ENCODE measurements around the gene CERCAM. TPM values are rescaled to one million over a fixed set of nuclear protein-coding genes. Genes with fewer than 3 reads are reported as not detected.
"Not testable (repeated sequence)": the region's sequence is repeated elsewhere in the genome, so short reads cannot be mapped to it uniquely, and the experiment has no call there.

The CERCAM gene
- total and polyA plus RNA-seq, 2 experiments from 2014 or later: 2.7 to 7.9 TPM

DNA sequence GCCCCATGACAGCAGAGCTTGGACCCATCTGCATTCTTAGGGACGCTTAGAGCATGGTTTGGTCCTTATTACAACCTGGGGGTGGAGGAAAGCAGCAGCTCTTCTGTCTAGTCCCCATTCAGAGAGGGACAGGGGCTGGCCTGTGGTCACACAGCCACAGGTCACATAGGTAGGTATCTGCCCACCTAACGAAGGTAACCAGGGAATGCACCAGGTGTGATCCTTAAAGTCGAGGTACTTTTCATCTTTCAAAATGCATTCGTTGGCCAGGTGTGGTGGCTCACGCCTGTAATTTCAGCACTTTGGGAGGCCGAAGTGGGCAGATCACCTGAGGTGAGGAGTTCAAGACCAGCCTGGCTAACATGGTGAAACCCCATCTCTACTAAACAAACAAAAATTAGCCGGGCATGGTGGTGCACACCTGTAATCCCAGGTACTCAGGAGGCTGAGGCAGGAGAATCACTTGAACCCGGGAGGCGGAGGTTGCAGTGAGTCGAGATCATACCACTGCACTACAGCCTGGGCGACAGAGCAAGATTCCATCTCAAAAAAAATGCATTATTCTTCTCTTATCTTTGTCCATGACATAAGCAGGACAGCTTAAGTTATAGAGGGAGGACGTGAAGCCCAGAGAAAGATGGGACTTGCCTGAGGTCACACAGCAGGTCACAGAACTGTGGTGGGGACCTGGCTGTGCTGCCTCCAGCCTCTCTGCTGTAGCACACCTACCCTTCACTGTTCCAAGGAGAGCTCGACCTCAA is 1.5 kb downstream of the CERCAM start:
- H3K27ac Mint-ChIP-seq, H3K4me2 ChIP-seq: not testable (repeated sequence)
- H3K4me3 Mint-ChIP-seq: peak overlapping the region; percentile 17; the same call in 1 of the 3 replicates

GRCh38 chr9:128422783-128423150 is 2.1 kb downstream of the CERCAM start:
- Mint-ChIP-seq H3K27ac (no peak overlapping the region), H3K4me1 (peaks cover 5% of the 10 kb centered on the region; the same call in 1 of the 3 replicates), H3K27me3 (ENCODE audit: insufficient read depth, low read depth, poor library complexity) (peaks cover 24% of the 10 kb centered on the region), H3K9me3 (no peaks in the 10 kb centered on the region), H3K36me3 (ENCODE audit: low read depth) (no peaks in the 10 kb centered on the region), H3K4me3 (no peak overlapping the region; the same call in 2 of the 3 replicates)
- no peak overlapping the region for H3K4me3 ChIP-seq
- no peak overlapping the region for H3K27ac ChIP-seq (ENCODE audit: low read depth)
- DNase-seq (ENCODE audit: low spot score) (no peak), ATAC-seq (no peak)
- H3K4me1 ChIP-seq (ENCODE audit: insufficient read depth): 0 out of 2 replicates have a peak, but pooled peaks cover 5% of the 10 kb centered on the region
- no peak overlapping the region for H3K4me2 ChIP-seq
- H3F3A ChIP-seq (replicated peaks; ENCODE audit: low read depth): peaks cover 12% of the 10 kb centered on the region; the same call in 1 of the 2 replicates
- H3K27me3 ChIP-seq (ENCODE audit: insufficient read depth): peaks cover 41% of the 10 kb centered on the region
- no peaks in the 10 kb centered on the region for H3K9me2 ChIP-seq (ENCODE audit: insufficient read depth)
- no peaks in the 10 kb centered on the region for H4K20me1 ChIP-seq (replicated peaks; ENCODE audit: insufficient read depth)
- no peaks in the 10 kb centered on the region for H3K36me3 ChIP-seq (ENCODE audit: insufficient read depth)
- no peak overlapping the region for H2AFZ ChIP-seq
- no peaks in the 10 kb centered on the region for H3K79me2 ChIP-seq (replicated peaks; ENCODE audit: insufficient read depth)
- TF ChIP-seq REST (IDR thresholded peaks at IDR 0.05; ENCODE audit: unreplicated experiment): no peak
- no peak for TF ChIP-seq ETS1 (IDR thresholded peaks at IDR 0.05)
- no peak for TF ChIP-seq NANOG (IDR thresholded peaks at IDR 0.05; ENCODE audit: borderline replicate concordance)
- no peak for TF ChIP-seq CTCF (conservative IDR thresholded peaks at IDR 0.05; ENCODE audit: low read depth in 2 of 2)
- TF ChIP-seq, protein P1, sequence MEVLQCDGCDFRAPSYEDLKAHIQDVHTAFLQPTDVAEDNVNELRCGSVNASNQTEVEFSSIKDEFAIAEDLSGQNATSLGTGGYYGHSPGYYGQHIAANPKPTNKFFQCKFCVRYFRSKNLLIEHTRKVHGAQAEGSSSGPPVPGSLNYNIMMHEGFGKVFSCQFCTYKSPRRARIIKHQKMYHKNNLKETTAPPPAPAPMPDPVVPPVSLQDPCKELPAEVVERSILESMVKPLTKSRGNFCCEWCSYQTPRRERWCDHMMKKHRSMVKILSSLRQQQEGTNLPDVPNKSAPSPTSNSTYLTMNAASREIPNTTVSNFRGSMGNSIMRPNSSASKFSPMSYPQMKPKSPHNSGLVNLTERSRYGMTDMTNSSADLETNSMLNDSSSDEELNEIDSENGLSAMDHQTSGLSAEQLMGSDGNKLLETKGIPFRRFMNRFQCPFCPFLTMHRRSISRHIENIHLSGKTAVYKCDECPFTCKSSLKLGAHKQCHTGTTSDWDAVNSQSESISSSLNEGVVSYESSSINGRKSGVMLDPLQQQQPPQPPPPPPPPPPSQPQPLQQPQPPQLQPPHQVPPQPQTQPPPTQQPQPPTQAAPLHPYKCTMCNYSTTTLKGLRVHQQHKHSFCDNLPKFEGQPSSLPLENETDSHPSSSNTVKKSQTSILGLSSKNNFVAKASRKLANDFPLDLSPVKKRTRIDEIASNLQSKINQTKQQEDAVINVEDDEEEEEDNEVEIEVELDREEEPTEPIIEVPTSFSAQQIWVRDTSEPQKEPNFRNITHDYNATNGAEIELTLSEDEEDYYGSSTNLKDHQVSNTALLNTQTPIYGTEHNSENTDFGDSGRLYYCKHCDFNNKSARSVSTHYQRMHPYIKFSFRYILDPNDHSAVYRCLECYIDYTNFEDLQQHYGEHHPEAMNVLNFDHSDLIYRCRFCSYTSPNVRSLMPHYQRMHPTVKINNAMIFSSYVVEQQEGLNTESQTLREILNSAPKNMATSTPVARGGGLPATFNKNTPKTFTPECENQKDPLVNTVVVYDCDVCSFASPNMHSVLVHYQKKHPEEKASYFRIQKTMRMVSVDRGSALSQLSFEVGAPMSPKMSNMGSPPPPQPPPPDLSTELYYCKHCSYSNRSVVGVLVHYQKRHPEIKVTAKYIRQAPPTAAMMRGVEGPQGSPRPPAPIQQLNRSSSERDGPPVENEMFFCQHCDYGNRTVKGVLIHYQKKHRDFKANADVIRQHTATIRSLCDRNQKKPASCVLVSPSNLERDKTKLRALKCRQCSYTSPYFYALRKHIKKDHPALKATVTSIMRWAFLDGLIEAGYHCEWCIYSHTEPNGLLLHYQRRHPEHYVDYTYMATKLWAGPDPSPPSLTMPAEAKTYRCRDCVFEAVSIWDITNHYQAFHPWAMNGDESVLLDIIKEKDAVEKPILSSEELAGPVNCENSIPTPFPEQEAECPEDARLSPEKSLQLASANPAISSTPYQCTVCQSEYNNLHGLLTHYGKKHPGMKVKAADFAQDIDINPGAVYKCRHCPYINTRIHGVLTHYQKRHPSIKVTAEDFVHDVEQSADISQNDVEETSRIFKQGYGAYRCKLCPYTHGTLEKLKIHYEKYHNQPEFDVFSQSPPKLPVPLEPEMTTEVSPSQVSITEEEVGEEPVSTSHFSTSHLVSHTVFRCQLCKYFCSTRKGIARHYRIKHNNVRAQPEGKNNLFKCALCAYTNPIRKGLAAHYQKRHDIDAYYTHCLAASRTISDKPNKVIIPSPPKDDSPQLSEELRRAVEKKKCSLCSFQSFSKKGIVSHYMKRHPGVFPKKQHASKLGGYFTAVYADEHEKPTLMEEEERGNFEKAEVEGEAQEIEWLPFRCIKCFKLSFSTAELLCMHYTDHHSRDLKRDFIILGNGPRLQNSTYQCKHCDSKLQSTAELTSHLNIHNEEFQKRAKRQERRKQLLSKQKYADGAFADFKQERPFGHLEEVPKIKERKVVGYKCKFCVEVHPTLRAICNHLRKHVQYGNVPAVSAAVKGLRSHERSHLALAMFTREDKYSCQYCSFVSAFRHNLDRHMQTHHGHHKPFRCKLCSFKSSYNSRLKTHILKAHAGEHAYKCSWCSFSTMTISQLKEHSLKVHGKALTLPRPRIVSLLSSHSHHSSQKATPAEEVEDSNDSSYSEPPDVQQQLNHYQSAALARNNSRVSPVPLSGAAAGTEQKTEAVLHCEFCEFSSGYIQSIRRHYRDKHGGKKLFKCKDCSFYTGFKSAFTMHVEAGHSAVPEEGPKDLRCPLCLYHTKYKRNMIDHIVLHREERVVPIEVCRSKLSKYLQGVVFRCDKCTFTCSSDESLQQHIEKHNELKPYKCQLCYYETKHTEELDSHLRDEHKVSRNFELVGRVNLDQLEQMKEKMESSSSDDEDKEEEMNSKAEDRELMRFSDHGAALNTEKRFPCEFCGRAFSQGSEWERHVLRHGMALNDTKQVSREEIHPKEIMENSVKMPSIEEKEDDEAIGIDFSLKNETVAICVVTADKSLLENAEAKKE (CRISPR knock-in tag; IDR thresholded peaks at IDR 0.05): no peak
- no peak for TF ChIP-seq EZH2 (IDR thresholded peaks at IDR 0.05; ENCODE audit: low read depth, unreplicated experiment)
- TF ChIP-seq EZH2phosphoT487 (IDR thresholded peaks at IDR 0.05; ENCODE audit: unreplicated experiment): no peak
- no peak for TF ChIP-seq STAT1 (IDR thresholded peaks at IDR 0.05; ENCODE audit: unreplicated experiment)

More for the DNA sequence above, 1.5 kb downstream of the CERCAM start:
- not testable (repeated sequence) for H3K4me1 ChIP-seq (ENCODE audit: insufficient read depth); H3K36me3 Mint-ChIP-seq (ENCODE audit: low read depth); H3K79me2 ChIP-seq (replicated peaks; ENCODE audit: insufficient read depth); H3K4me1 Mint-ChIP-seq; DNase-seq (ENCODE audit: low spot score); H3K27ac ChIP-seq (ENCODE audit: low read depth); H2AFZ ChIP-seq; H3K36me3 ChIP-seq (ENCODE audit: insufficient read depth); H3K9me2 ChIP-seq (ENCODE audit: insufficient read depth); H4K20me1 ChIP-seq (replicated peaks; ENCODE audit: insufficient read depth); H3K4me3 ChIP-seq; ATAC-seq; H3K9me3 Mint-ChIP-seq
- H3K27me3 Mint-ChIP-seq (ENCODE audit: insufficient read depth, low read depth, poor library complexity): peaks cover 28% of the 10 kb centered on the region
- Histone ChIP-seq H3F3A (replicated peaks; ENCODE audit: low read depth) (peaks cover 12% of the 10 kb centered on the region; the same call in 1 of the 2 replicates), H3K27me3 (ENCODE audit: insufficient read depth) (peaks cover 46% of the 10 kb centered on the region)
